ENCODE measurements around the gene ANKS6. TPM values are rescaled to one million over a fixed set of nuclear protein-coding genes. Genes with fewer than 3 reads are reported as not detected.

The ANKS6 gene
- total and polyA plus RNA-seq, 9 of the 15 experiments (the other 6 are each of a cell fraction or from before 2014, with no cell fraction given), result 9.9 to 74.5 (median 36.9) TPM

- TF ChIP-seq ZBTB1 (CRISPR knock-in tag; IDR thresholded peaks at IDR 0.05; ENCODE audit: borderline replicate concordance, low read depth), result no peak
- TF ChIP-seq, protein P1, sequence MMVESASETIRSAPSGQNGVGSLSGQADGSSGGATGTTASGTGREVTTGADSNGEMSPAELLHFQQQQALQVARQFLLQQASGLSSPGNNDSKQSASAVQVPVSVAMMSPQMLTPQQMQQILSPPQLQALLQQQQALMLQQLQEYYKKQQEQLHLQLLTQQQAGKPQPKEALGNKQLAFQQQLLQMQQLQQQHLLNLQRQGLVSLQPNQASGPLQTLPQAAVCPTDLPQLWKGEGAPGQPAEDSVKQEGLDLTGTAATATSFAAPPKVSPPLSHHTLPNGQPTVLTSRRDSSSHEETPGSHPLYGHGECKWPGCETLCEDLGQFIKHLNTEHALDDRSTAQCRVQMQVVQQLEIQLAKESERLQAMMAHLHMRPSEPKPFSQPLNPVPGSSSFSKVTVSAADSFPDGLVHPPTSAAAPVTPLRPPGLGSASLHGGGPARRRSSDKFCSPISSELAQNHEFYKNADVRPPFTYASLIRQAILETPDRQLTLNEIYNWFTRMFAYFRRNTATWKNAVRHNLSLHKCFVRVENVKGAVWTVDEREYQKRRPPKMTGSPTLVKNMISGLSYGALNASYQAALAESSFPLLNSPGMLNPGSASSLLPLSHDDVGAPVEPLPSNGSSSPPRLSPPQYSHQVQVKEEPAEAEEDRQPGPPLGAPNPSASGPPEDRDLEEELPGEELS (CRISPR knock-in tag; IDR thresholded peaks at IDR 0.05; ENCODE audit: borderline replicate concordance), result no peak
These were observed 81.5 kb downstream of the ANKS6 start (continued) for GRCh38 chr9:98714833-98715232.

- peaks cover 9% of the 10 kb centered on the region for H4K20me1 ChIP-seq (replicated peaks; ENCODE audit: control insufficient read depth, insufficient read depth, low read length)
- BruUV-seq (replicated peaks), result no TSS peak
- DNase-seq (ENCODE audit: extremely low read depth in 1 of 4, low spot score in 3 of 4) (no peak), ATAC-seq (no peak), FAIRE-seq (no peak)
- H3K9me1 ChIP-seq (ENCODE audit: control insufficient read depth, insufficient read depth, low read length), result no peaks in the 10 kb centered on the region
- peaks cover 34 to 43% of the 10 kb centered on the region in 2 experiments for H3K27me3 ChIP-seq (ENCODE audit: control insufficient read depth in 2 of 2, insufficient read depth in 2 of 2, low read length in 2 of 2)
- no peaks in the 10 kb centered on the region for H3K79me2 ChIP-seq (ENCODE audit: control insufficient read depth, insufficient read depth, low read length)
- ChIA-PET POLR2A (interaction anchor here (0.7 to 1.1 kb wide), 2 partner anchors 12 to 137 kb away, joined by 3 read pairs; no protein-coding TSS in a partner anchor), CTCF (ENCODE audit: low intra/inter-chr PET ratio) (interaction anchor here (0.6 kb wide), 1 partner anchor 15 kb away, joined by 5 read pairs; no protein-coding TSS in a partner anchor)
- intact Hi-C loops (cut with micrococcal nuclease), result no loop called here
- no peak overlapping the region for H3K4me2 ChIP-seq (ENCODE audit: insufficient read depth, low read length)
- H3K4me3 ChIP-seq, result no peak overlapping the region
- no peak overlapping the region for H2AFZ ChIP-seq (ENCODE audit: low read depth, low read length)
- no peaks in the 10 kb centered on the region for H3K9me3 ChIP-seq (replicated peaks; ENCODE audit: control insufficient read depth, insufficient read depth, low read depth, low read length)
- in situ Hi-C loops (cut with MboI), result no loop called here
- no peaks in the 10 kb centered on the region for H3K36me3 ChIP-seq (ENCODE audit: control insufficient read depth, insufficient read depth, low read length)
- H3K9ac ChIP-seq (ENCODE audit: insufficient read depth in 1 of 2, low read depth in 2 of 2, low read length in 2 of 2), result no peak overlapping the region
- peaks cover 0 to 18% of the 10 kb centered on the region in 2 experiments; a peak in 2 of 5 replicates for H3K4me1 ChIP-seq (replicated peaks in 1 of 2; ENCODE audit: control insufficient read depth in 2 of 2, insufficient read depth in 2 of 2, low read length in 2 of 2)
- TF ChIP-seq ZNF584 (CRISPR knock-in tag; IDR thresholded peaks at IDR 0.05; ENCODE audit: low read depth) (no peak), KDM1A (IDR thresholded peaks at IDR 0.05) (no peak), BRCA1 (IDR thresholded peaks at IDR 0.05) (no peak), BRCA1 (CRISPR knock-in tag; IDR thresholded peaks at IDR 0.05) (no peak), MTA3 (IDR thresholded peaks at IDR 0.05; ENCODE audit: borderline replicate concordance) (no peak)
- TF ChIP-seq, protein P2, sequence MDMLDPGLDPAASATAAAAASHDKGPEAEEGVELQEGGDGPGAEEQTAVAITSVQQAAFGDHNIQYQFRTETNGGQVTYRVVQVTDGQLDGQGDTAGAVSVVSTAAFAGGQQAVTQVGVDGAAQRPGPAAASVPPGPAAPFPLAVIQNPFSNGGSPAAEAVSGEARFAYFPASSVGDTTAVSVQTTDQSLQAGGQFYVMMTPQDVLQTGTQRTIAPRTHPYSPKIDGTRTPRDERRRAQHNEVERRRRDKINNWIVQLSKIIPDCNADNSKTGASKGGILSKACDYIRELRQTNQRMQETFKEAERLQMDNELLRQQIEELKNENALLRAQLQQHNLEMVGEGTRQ (CRISPR knock-in tag; IDR thresholded peaks at IDR 0.05), result no peak
- TF ChIP-seq, protein P3, sequence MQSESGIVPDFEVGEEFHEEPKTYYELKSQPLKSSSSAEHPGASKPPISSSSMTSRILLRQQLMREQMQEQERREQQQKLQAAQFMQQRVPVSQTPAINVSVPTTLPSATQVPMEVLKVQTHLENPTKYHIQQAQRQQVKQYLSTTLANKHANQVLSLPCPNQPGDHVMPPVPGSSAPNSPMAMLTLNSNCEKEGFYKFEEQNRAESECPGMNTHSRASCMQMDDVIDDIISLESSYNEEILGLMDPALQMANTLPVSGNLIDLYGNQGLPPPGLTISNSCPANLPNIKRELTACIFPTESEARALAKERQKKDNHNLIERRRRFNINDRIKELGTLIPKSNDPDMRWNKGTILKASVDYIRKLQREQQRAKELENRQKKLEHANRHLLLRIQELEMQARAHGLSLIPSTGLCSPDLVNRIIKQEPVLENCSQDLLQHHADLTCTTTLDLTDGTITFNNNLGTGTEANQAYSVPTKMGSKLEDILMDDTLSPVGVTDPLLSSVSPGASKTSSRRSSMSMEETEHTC (IDR thresholded peaks at IDR 0.05), result no peak
- H3K27ac ChIP-seq (ENCODE audit: extremely low read depth, low read depth, low read length), result no peak overlapping the region
These were observed 83.4 kb downstream of the ANKS6 start for GRCh38 chr9:98712987-98713386.

All from K562 (cell line).